Peyer's patch (tissue), 4 donors: ENCODE results near the gene ZNF618. TPM values are rescaled to one million over a fixed set of nuclear protein-coding genes. Genes with fewer than 3 reads are reported as not detected.

ENCODE experiments used
- DNase-seq, 3 donors: peaks; one replicate each; pipeline ENCODE4 v3.0.0-alpha.2; 2017 to 2019
- H3K27ac ChIP-seq, 4 donors: fragments of 200-600 bp; sonication (generic); one replicate each; pipeline ENCODE4 v1.5.1; 2016 to 2019
- H3K27me3 ChIP-seq, 2 donors: fragments of 200-600 bp; sonication (generic); one replicate each; pipeline ENCODE4 v1.5.1; 2019
- H3K36me3 ChIP-seq, 3 donors: fragments of 200-600 bp; sonication (generic); one replicate each; pipeline ENCODE4 v1.5.1; 2016 to 2019
- H3K4me1 ChIP-seq, 4 donors: fragments of 200-600 bp; sonication (generic); one replicate each; pipeline ENCODE4 v1.5.1; 2016 to 2019
- H3K4me3 ChIP-seq, 4 donors: fragments of 200-600 bp; sonication (generic); 1 replicate in 3 of 4; 2 replicates in 1 of 4; pipeline ENCODE4 v1.5.1; 2016 to 2019; ENCODE audit warnings: mild to moderate bottlenecking in 1 of 4
- H3K9me3 ChIP-seq, 4 donors: fragments of 200-600 bp; sonication (generic); one replicate each; pipeline ENCODE4 v1.5.1; 2016 to 2019; ENCODE audit warnings: mild to moderate bottlenecking in 1 of 4
- CTCF ChIP-seq, 6 experiments: fragments of 450-650 bp in 4 of 6; fragments of 200-600 bp in 2 of 6; sonication (generic) in 1 of 6; IDR thresholded peaks; one replicate each; pipeline ENCODE4 v1.5.1; 2017 to 2019; ENCODE audit warnings: antibody characterized with exemption in 6 of 6, mild to moderate bottlenecking in 3 of 6, moderate library complexity in 1 of 6
- POLR2A ChIP-seq, 2 donors: fragments of 450-650 bp; IDR thresholded peaks; one replicate each; pipeline ENCODE4 v1.5.1; 2017; ENCODE audit warnings: antibody characterized with exemption in 2 of 2, mild to moderate bottlenecking in 2 of 2, moderate library complexity in 2 of 2
- total RNA-seq, 4 donors: library from RNA; depleted of rRNA; stranded (reverse); fragments of >200 nt; gene quantifications; one replicate each; pipeline ENCODE4 v1.1.0, GENCODE V29; 2016

ZNF618 gene
- total RNA-seq, 4 donors from 2014 or later = 2.8 to 26.4 (median 4.1) TPM

GRCh38 chr9:114055894-114056293 is 179.8 kb downstream of the ZNF618 start:
- Histone ChIP-seq H3K4me1 (no peaks in the 10 kb centered on the region), H3K27me3 (no peaks in the 10 kb centered on the region), H3K36me3 (no peaks in the 10 kb centered on the region), H3K4me3 (no peak overlapping the region), H3K27ac (no peak overlapping the region), H3K9me3 (no peaks in the 10 kb centered on the region)
- TF ChIP-seq CTCF (IDR thresholded peaks at IDR 0.05) (no peak), POLR2A (IDR thresholded peaks at IDR 0.05) (no peak)
- DNase-seq = peak in 1 of 3 donors; percentile 10

- no peaks in the 10 kb centered on the region for H3K36me3 ChIP-seq
- no peaks in the 10 kb centered on the region for H3K27me3 ChIP-seq
- TF ChIP-seq POLR2A (IDR thresholded peaks at IDR 0.05) (no peak), CTCF (IDR thresholded peaks at IDR 0.05) (no peak)
- no peak for DNase-seq
- no peak overlapping the region for H3K4me3 ChIP-seq
- H3K27ac ChIP-seq = no peak overlapping the region
- no peaks in the 10 kb centered on the region for H3K4me1 ChIP-seq
- no peaks in the 10 kb centered on the region for H3K9me3 ChIP-seq
These were observed 180.4 kb downstream of the ZNF618 start for GRCh38 chr9:114056527-114056926.

GRCh38 chr9:114057161-114057885 is 181.2 kb downstream of the ZNF618 start:
- TF ChIP-seq POLR2A (IDR thresholded peaks at IDR 0.05) (no peak), CTCF (IDR thresholded peaks at IDR 0.05) (no peak)
- no peaks in the 10 kb centered on the region for H3K4me1 ChIP-seq
- H3K36me3 ChIP-seq = no peaks in the 10 kb centered on the region
- no peaks in the 10 kb centered on the region for H3K9me3 ChIP-seq
- DNase-seq = peak in 1 of 3 donors; percentile 11
- no peak overlapping the region for H3K4me3 ChIP-seq
- H3K27ac ChIP-seq = no peak overlapping the region
- H3K27me3 ChIP-seq = no peaks in the 10 kb centered on the region

GRCh38 chr9:114058688-114059046 is 182.6 kb downstream of the ZNF618 start:
- Histone ChIP-seq H3K4me3 (no peak overlapping the region), H3K27ac (no peak overlapping the region), H3K36me3 (no peaks in the 10 kb centered on the region), H3K9me3 (no peaks in the 10 kb centered on the region), H3K4me1 (no peaks in the 10 kb centered on the region), H3K27me3 (no peaks in the 10 kb centered on the region)
- TF ChIP-seq CTCF (IDR thresholded peaks at IDR 0.05) = no peak
- peak in 1 of 3 donors; percentile 13 for DNase-seq

GRCh38 chr9:114059047-114059803 is 183.1 kb downstream of the ZNF618 start:
- Histone ChIP-seq H3K27me3 (no peaks in the 10 kb centered on the region), H3K9me3 (no peaks in the 10 kb centered on the region), H3K4me3 (no peak overlapping the region), H3K36me3 (no peaks in the 10 kb centered on the region), H3K4me1 (no peaks in the 10 kb centered on the region), H3K27ac (no peak overlapping the region)
- DNase-seq = peak in 1 of 3 donors; percentile 9
- TF ChIP-seq POLR2A (IDR thresholded peaks at IDR 0.05) (no peak), CTCF (IDR thresholded peaks at IDR 0.05) (no peak)
